ENCODE results near the gene MCUR1.
"Not testable (repeated sequence)": the region's sequence is repeated elsewhere in the genome, so short reads cannot be mapped to it uniquely, and the experiment has no call there.

Gene MCUR1, protein sequence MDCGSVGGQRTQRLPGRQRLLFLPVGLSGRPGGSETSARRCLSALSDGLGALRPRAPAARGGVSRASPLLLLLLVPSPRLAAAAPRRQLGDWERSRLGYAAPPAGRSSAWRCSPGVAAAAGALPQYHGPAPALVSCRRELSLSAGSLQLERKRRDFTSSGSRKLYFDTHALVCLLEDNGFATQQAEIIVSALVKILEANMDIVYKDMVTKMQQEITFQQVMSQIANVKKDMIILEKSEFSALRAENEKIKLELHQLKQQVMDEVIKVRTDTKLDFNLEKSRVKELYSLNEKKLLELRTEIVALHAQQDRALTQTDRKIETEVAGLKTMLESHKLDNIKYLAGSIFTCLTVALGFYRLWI

DNA sequence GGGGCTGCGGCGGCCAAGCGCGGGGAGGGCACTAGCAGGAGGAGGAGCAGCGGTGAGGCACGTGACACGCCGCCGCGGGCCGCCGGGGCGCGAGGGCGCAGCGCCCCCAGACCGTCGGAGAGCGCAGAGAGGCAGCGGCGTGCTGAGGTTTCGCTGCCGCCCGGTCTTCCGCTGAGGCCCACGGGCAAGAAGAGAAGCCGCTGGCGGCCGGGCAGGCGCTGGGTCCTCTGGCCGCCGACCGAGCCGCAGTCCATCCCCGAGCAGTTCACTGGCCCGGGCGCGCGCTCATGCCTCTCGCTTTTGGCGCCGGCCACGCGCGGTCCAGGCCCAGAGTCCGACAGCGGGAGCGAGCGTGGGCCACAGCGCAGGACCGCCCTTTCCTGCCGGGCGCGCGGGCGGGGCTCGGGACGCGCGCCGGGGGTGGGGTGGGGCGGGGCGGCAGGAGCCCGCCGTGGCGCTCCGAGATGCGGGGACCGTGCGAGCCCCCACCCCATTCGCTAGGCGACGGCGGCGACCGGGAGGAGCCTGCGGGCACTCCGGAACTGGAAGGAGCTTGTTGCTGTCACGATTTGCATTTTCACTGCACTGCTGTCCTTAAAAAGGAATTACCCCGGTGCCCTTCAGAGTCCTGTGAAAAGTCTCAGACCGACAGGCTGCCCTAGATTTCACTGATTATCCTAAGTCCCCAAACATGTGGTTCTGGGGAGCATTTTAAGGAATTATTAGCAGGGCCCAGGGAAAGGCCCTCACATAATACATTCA lies at the start of gene MCUR1:
MCUR1 (minus strand) TSS at position 382 of the 762 bp plus-strand sequence; CDS start at position 254, 128 bp downstream.
- DNase-seq (ENCODE audit: low read depth) = peak; percentile 89

DNA sequence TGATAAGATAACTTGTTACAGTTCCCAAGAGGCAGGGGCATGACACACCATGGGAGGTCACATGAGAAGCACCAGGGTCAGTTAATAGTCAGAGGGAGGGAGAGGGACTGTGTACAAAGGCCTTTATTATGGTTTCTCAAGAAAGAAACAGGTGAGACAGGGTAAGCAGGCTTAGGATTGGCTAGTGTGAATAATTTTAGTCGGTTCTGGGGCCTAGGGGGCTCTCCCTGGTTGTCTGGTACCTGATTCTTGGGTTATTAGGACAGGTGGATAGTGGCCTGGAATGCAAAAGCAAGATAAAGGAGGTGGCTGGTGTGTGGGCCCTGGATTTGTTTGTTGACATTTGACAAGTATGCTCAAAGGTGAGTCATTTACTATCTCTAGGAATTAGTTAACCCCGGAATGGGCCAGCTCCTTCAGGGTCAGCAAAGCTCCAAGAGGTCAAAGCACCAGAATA lies 49.4 kb upstream of the MCUR1 start:
- peak; percentile 21 for DNase-seq (ENCODE audit: low read depth)

DNA sequence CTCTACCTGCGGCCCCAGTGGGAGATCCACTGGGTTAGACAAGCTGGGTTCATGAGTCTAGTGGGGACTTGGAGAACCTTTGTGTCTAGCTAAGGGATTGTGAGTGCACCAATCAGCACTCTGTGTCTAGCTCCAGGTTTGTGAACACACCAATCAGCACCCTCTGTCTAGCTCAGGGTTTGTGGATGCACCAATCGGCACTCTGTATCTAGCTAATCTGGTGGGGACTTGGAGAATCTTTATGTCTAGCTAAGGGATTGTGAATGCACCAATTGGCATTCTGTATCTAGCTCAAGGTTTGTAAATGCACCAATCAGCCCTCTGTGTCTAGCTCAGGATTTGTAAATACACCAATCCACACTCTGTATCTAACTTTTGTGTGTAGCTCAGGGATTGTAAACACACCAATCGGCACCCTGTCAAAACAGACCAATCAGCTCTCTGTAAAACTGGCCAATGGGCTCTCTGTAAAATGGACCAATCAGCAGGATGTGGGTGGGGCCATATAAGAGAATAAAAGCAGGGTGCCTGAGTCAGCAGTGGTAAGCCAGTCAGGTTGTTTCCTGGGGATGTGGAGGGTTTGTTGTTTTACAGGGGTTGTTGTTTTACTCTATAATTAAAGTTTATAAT lies 46.3 kb upstream of the MCUR1 start:
- DNase-seq (ENCODE audit: low read depth) = peak; percentile 8

DNA sequence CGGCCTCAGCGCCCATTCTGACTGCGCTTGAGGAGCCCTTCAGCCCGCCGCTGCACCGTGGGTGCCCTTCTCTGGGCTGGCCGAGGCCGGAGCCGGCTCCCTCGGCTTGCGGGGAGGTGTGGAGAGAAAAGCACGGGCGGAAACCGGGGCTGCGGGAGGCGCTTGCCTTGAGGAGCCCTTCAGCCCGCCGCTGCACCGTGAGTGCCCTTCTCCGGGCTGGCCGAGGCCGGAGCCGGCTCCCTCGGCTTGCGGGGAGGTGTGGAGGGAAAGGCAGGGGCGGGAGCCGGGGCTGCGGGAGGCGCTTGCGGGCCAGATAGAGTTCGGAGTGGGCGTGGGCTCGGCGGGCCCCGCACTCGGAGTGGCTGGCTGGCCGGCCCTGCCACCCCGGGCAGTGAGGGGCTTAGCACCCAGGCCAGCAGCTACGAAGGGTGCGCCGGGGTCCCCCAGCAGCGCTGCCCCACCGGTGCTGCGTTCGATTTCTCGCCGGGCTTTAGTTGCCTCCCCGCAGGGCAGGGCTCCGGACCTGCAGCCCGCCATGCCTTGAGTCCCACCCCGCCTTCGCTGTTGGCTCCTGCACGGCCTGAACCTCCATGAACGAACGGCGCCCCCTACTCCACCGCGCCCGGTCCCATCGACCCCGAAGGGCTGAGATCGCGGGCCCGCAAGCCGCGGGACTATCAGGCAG lies 45.7 kb upstream of the MCUR1 start:
- DNase-seq (ENCODE audit: low read depth) = no peak

DNA sequence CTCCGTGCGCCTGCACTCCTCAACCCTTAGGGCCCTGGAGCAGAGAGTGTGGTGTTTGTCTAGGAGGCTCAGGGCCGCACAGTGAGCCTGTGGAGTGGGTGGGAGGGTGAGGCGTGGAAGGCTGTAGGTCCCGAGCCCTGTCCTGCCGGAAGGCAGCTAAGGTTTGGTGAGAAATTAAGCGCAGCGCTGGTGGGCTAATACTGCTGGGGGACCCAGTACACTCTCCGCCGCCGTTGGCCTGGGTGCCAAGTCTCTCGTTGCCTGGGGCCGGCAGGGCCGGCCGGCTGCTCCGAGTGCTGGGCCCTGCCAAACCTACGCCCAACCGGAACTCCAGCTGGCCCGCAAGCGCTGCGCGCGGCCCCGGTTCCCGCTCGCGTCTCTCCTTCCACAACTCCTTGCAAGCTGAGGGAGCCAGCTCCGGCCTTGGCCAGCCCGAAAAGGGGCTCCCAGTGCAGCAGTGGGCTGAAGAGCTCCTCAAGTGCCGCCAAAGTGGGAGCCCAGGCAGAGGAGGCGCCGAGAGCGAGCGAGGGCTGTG lies 40.4 kb upstream of the MCUR1 start:
- DNase-seq (ENCODE audit: low read depth) = no peak

DNA sequence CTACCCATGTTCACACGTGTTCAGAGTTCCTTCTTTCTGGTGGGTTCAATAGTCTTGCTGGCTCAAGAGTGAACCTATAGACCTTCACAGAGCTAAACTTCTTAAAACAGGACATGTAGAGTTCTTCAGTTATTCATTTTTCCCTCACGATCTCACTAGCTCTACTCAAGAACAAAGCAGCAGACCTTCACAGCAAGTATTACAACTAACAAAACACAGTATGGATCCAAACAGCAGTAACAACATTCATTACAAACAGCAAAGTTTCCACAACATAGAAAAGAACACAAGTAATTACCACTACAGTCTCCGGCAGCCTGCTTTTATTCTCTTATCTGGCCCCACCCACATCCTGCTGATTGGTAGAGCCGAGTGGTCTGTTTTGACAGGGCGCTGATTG lies 39.5 kb upstream of the MCUR1 start:
- no peak for DNase-seq (ENCODE audit: low read depth)

DNA sequence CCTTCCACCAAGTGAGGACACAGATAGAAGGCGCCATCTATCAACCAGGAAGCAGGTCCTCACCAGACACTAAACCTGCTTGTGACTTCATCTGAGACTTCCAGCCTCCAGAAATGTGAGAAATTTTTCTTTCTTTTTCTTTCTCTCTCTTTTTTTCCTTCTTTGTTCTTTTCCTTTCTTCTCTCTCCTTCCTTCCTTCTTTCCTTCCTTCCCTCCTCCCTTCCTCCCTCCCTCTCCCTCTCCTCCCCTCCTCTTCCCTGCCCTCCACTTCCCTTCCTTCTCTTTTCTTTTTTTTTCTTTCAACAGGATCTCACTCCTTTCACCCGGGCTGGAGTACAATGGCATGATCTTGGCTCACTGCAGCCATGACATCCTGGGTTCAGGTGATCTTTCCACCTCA lies 37.4 kb upstream of the MCUR1 start:
- no peak for DNase-seq (ENCODE audit: low read depth)

DNA sequence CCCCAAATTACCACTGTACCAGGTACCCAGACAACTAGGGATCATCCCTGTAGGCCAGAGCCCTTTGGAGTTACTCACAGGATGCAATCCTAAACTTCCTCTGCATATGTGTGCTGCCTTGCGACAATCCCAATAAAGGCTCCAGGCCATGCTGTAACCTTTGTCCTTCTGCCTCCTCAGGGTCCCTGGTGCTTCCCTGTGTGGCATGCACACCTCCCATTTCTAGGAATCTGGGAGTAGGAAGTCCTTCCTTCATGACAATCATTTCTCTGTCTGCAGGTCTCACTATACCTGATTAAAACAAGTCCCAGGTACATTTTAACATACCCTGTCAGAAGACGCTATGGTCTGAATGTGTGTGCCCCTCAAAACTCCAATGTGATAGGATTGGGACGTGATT lies 37.0 kb upstream of the MCUR1 start:
- no peak for DNase-seq (ENCODE audit: low read depth)

DNA sequence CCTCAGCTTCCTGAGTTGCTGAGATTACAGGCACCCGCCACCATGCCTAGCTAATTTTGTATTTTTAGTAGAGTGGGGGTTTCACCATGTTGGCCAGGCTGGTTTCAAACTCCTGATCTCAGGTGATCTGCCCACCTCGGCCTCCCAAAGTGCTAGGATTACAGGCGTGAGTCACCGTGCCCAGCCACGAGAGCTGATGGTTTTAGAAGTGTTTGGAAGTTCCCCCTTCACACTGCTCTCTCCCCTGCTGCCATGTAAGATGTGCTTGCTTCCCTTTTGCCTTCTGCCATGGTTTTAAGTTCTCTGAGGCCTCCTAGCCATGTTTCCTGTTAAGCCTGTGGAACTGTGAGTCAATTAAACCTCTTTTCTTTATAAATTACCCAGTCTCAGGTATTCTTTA lies 36.3 kb upstream of the MCUR1 start:
- not testable (repeated sequence) for DNase-seq (ENCODE audit: low read depth)

DNA sequence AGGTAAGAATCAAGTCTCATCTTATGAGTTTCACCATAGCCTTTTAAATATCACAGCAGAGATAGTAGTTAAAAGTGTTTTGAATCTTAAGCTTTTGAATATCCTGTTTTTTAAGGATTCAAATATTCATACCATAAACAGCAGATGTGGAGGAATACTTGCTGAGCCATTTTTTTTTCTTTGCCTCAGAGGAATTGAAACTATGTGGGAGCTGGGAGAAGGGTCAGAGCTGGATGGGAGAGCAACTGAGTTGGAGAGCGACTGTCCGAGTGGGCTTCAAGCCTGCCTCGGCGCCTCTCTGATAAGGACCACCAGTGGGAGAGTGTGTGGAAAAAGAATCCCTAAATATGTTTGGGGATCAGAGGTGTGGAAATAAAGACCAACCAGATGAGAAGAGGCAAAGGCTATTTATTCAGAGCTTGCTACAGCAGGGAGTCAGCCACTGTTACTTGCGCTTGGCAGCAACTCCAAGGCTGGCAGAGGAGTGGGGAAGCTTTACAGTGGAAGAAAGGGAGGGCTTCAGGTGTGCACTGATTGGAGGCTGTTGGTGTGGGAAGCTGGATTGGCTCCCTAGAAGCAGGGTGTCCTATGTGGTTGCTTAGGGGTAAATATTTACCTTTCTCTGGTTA lies 34.3 kb upstream of the MCUR1 start:
- no peak for DNase-seq (ENCODE audit: low read depth)

DNA sequence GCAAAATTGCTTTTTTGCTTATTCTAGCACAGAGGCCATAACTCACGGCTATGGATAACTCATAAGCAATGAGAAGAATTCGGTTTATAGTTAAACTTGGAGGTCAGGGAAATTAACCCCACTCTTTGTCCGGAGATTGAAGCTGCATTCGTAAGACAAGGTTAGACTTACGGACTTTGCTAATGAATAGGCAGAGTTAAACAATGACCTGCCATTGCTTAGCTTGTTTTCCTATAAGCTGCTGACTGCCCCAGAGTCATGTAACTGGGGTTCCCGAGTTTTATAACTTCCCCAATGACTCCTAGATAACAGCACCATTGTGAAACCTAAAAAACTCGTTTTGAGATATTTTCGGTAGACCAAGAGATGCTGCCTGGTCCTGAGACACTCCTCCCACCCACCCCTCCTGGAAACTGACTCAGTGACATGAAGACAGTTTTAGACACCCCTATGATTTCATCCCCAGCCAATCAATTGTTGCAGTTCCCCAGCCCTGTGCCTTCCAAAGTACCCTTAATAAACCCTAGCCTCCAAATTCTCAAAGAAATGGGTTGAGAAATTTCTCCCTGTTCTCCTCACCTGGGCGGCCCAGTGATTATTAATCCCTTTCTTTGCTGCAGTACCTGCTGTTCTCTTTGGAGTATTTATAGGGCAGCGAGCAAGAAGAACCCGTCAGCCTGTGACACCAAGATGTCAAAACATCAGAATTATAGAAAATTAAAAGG lies 33.1 kb upstream of the MCUR1 start:
- DNase-seq (ENCODE audit: low read depth) = no peak

DNA sequence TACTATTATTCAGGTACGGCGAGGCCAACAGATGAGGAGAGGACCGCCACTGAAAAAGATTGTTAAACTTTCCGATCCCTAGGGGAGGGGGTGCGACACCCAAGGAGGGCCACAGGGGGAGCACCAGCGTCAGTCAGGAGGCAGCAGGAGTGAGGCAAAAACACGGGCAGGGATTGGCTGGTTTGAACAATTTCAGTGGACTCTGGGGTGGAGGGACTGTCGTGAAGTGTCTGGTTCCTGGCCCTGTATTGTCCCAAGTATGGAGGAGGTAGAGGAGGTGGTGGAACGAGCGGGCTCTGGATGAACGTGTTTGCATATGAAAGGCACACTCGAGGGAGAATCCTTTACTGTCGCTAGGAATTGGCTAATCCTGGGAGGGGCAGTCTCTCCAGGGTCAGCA lies 32.5 kb upstream of the MCUR1 start:
- no peak for DNase-seq (ENCODE audit: low read depth)

DNA sequence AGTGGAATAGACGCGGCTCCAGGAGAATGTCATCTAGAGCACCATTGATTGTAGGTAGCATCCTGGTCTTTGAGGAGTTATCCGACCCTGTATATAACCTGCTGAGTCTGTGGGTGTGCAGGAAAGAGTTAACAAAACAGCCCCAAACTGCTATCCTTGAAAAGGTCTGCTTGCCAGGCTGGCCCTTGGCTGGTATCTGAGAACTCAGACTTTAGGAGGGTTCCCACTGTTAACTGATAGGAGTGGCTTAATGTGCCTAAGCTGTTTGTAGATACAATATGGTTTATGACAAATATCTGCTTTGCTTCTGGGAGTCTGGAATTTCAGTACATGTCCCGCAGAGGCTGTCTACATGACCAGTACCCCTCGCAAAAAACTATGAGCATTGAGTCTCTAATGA lies 27.6 kb upstream of the MCUR1 start:
- DNase-seq (ENCODE audit: low read depth) = no peak

DNA sequence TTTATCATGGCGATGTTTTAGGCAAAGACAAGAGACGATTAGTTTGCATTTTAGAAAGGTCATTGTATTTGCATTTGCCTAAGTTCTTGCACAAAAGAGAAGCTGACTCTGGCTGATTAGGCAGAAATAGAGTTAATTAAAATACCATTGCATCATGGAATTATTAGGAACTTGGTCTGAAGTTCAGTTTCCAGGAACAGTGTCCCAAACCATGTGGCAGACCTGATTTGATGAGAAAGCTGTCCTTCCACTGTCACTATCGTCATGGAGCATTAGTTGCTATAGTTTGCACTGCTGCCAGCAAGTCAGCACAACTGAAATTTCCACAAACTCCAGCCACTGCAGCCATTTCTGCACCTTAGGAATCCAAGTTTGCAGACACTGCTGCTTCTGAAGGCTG lies 24.3 kb upstream of the MCUR1 start:
- DNase-seq (ENCODE audit: low read depth) = no peak

DNA sequence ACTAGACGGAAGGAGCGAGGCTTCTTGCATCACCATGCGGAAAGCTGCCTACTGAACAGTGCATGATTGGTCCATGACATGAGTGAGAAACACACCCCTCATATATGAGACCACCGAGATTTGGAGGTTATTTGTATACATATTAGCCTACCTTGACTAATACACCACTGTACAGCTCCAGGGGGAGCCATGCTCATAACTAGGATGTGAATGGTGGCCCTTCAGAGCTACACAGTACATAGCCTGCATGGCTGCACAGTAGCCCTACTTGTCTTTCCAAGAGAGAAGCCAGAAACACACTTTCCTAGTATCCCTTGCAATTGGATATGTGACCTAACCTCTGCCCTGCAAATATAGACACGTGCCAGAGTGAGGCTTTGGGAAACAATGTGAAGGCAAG lies 21.8 kb upstream of the MCUR1 start:
- no peak for DNase-seq (ENCODE audit: low read depth)

DNA sequence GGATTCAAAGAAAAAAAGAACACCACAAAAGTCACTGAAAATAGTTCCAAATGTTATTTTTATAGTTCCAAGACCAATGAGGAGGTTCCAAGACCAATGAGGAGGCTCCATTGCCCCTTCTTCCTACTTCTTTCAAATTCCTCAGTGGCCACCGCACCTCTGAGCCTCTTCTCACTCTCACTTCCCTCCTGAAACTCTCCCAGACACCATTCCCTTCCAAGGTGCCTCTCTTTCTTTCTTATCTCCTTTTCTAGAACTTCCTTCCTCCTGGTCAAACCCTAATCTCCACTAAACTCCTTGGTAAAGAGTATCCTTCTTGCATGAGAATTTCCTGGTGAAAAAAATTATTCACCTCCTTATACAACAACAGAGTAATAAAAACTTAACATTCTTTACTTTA lies 20.4 kb upstream of the MCUR1 start:
- DNase-seq (ENCODE audit: low read depth) = no peak

DNA sequence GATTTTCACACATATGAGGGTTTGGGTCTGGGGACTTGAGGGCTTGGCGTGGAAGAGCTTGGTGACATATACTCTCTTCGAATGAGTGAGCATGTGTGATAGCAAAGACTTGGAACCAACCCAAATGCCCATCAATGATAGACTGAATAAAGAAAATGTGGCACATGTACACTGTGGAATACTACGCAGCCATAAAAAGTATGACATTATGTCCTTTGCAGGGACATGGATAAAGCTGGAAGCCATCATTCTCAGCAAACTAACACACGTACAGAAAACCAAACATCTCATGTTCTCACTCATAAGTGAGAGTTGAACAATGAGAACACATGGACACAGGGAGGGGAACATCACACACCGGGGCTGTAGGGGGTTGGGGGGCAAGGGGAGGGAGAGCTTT lies 19.7 kb upstream of the MCUR1 start:
- not testable (repeated sequence) for DNase-seq (ENCODE audit: low read depth)

DNA sequence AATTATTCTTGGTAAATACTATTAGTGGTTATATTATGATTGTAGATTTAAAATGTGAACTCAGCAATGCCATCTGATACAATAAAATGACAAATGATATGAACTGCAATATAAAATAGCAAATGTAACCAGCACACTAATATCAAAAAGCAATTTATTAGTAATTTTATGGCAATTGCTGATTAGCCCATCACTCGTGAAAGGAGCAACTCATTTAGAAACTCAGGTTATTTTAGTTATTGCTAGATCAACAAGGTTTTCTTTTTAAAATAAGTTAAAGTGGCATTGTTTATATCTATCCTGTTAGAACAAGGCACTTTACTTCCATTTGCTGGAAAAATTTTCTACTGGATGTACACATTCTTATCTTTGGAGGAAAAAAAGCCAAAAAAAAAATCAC lies 18.4 kb upstream of the MCUR1 start:
- no peak for DNase-seq (ENCODE audit: low read depth)

DNA sequence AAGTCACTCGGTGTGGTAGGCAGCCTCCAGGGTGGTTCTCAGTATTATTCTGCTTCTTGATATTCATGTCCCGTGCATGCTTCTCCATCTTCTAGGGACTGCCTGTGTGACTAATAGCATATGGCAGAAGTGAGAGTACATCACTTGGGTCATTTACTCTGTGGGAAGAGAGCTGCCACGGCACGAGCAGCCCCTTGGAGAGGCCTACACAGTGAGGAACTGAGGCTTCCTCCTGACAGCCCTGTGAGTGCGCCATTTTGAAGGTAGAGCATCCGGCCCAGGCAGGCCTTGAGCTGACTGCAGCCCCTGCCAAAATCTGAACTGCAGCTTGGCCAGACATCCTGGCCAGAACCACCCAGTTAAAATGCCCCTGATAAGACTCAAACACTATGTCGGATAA lies 17.3 kb upstream of the MCUR1 start:
- no peak for DNase-seq (ENCODE audit: low read depth)

DNA sequence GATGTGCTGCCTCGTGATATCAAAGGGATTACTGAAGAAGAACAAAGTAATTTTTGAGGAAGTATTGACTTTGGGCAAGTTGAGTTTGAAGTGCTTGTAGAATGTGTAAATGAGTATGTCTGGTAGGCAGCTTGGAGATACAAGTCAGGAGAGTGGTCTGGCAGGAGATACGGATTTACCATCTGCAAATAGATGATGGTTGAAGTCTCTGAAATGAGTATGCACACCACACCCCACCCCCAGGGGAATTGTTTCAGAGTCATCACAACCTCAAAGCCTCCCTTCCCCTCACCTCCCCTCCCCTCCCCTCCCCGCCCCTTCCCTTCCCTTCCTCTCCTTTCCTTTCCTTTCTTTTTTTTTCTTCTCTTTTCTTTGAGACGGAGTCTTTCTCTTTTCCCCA lies 16.4 kb upstream of the MCUR1 start:
- no peak for DNase-seq (ENCODE audit: low read depth)

DNA sequence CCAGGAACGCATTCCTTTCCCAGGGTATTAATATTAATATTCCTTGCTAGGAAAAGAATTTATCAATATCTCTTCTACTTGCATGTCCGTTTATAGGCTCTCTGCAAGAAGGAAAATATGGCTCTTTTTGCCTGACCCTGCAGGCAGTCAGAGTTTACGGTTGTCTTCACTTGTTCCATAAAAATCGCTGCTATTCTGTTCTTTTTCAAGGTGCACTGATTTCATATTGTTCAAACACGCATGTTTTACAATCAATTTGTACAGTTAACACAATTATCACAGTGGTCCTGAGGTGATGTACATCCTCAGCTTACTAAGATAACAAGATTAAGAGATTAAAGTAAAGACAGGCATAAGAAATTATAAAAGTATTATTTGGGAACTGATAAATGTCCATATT lies 15.1 kb upstream of the MCUR1 start:
- not testable (repeated sequence) for DNase-seq (ENCODE audit: low read depth)

Data from ELR (cell line).